Heart right ventricle (tissue), 16 donors: ENCODE data around the gene HINFP. TPM values are rescaled to one million over a fixed set of nuclear protein-coding genes. Genes with fewer than 3 reads are reported as not detected.

Source experiments
- ATAC-seq, 8 donors: fragments of 200-7000 bp; cut with Tn5 transposase; one replicate each; pipeline ENCODE4 v1.9.1; 2020; ENCODE audit warnings: mild to moderate bottlenecking in 8 of 8, moderate library complexity in 8 of 8, moderate number of reproducible peaks in 1 of 8
- DNase-seq, 2 donors: peaks; one replicate each; pipeline ENCODE4 v3.0.0-alpha.2; 2020
- H3K27ac ChIP-seq, 10 donors: fragments of 200-600 bp; sonication (generic) in 2 of 10; one replicate each; pipeline versions ENCODE4 v1.5.0 to v1.8.0; 2020 to 2022; ENCODE audit warnings: mild to moderate bottlenecking in 3 of 10
- H3K27me3 ChIP-seq, 7 donors: fragments of 200-600 bp; one replicate each; pipeline ENCODE4 v1.8.0; 2021 to 2022; ENCODE audit warnings: mild to moderate bottlenecking in 2 of 7
- H3K36me3 ChIP-seq, 9 donors: fragments of 200-600 bp; sonication (generic) in 1 of 9; one replicate each; pipeline versions ENCODE4 v1.5.0 to v1.8.0; 2020 to 2022; ENCODE audit warnings: mild to moderate bottlenecking in 2 of 9
- H3K4me1 ChIP-seq, 9 donors: fragments of 200-600 bp; sonication (generic) in 1 of 9; one replicate each; pipeline versions ENCODE4 v1.5.0 to v1.8.0; 2020 to 2022; ENCODE audit warnings: mild to moderate bottlenecking in 4 of 9
- H3K4me3 ChIP-seq, 10 donors: fragments of 200-600 bp; sonication (generic) in 2 of 10; one replicate each; pipeline versions ENCODE4 v1.5.0 to v1.8.0; 2020 to 2022; ENCODE audit warnings: mild to moderate bottlenecking in 7 of 10, moderate library complexity in 2 of 10
- H3K9me3 ChIP-seq, 11 donors: fragments of 200-600 bp in 10 of 11; sonication (generic) in 2 of 11; one replicate each; pipeline versions ENCODE4 v1.5.0 to v1.8.0; 2013 to 2022; ENCODE audit warnings: mild to moderate bottlenecking in 2 of 11, control low read depth in 1 of 11, moderate library complexity in 1 of 11
- CTCF ChIP-seq, 9 donors: fragments of 200-600 bp; sonication (generic) in 2 of 9; IDR thresholded peaks; one replicate each; pipeline versions ENCODE4 v1.5.0 to v1.8.0; 2021 to 2022; ENCODE audit warnings: antibody characterized with exemption in 9 of 9, mild to moderate bottlenecking in 5 of 9, moderate library complexity in 1 of 9
- WGBS, 2 donors: extraction: QIAGEN DNeasy Blood & Tissue Kit; methylation state at CpG; one replicate each; pipeline ENCODE4 v1.1.7; 2013; ENCODE audit warnings: inconsistent platforms in 1 of 2; 5-methylcytosine and 5-hydroxymethylcytosine counted together
- intact Hi-C, 10 donors: fragments of 100-400 bp; cut with DNase I; formaldehyde crosslinking; loops; one replicate each; pipeline versions ENCODE4 v1.11.1 to v1.14.2; 2022
- polyA plus RNA-seq, 2 donors: library from polyadenylated mRNA; stranded (reverse); fragments of 200-250 nt; gene quantifications; one replicate each; pipeline ENCODE4 v1.2.3, GENCODE V29; 2013
- total RNA-seq, 10 donors: library from RNA; stranded (reverse); fragmentation: NEBNext Ultra II Directional in 3 of 10; extraction: Animal tissue kit (Norgen Biotek cat#: 25700) in 3 of 10; gene quantifications; one replicate each; pipeline versions ENCODE4 v1.2.1 to v1.2.4, GENCODE V29; 2021 to 2023
- donor health status: Arrhythmogenic right ventricular cardiomyopathy.
- donor health status: ischemic (EF 13 %, LVEDD 7.1; RV severe dilation, severe dysfunction).
- donor health status: healthy with polysubstance abuse.
- donor health status: DM: no; HTN: yes; CAD: no.
- donor health status: DM: no; HTN: no; CAD: no.
- donor health status: ischemic (EF 25% LVEDD 6.9; RV normal size, moderate dysfunction).
- donor health status: ischemic (EF 25% LVEDD 5.7; RV mildly dilated, moderate dysfunction).
- donor health status: healthy.
- donor health status: DM: yes; HTN: yes; CAD: no.
- donor health status: Ischemic cardiomyopathy.
- donor health status: ischemic (EF 35%, LVEDD 5.7; RV mildly dilated, moderate dysfunction).
- donor health status: nonischemic (EF 11% LVEDD 7.7; RV severe dilation, severe dysfunction).
- donor health status: DM: yes; HTN: yes; CAD: no.
- donor health status: PGD.
- donor health status: ischemic (EF 29% LVEDD 5.4; RV normal size, mild dysfunction).
- donor health status: nonischemic (EF 23%, LVEDD 6.1; RV moderate dilation, normal function).

Gene HINFP
- total and polyA plus RNA-seq, 12 donors: 8.6 to 18.1 (median 11.5) TPM

- peaks cover 0 to 33% (median 3%) of the 10 kb centered on the region in 9 donors for H3K36me3 ChIP-seq
- intact Hi-C loops: no loop called here
- DNase-seq (no peak), ATAC-seq (no peak)
- H3K4me3 ChIP-seq: no peak overlapping the region
- H3K9me3 ChIP-seq: no peaks in the 10 kb centered on the region
- TF ChIP-seq CTCF (IDR thresholded peaks at IDR 0.05): no peak
- no peaks in the 10 kb centered on the region for H3K27me3 ChIP-seq
- 92 to 96% methylated on average over 2 of the region's 2 CpGs for WGBS, 2 donors
- no peak overlapping the region for H3K27ac ChIP-seq
- peaks cover 4 to 43% (median 20%) of the 10 kb centered on the region in 9 donors for H3K4me1 ChIP-seq
These were observed 33.6 kb upstream of the HINFP start for GRCh38 chr11:119087747-119088241.

GRCh38 chr11:119088406-119088805 lies 33.0 kb upstream of the HINFP start:
- no peaks in the 10 kb centered on the region for H3K27me3 ChIP-seq
- H3K9me3 ChIP-seq: no peaks in the 10 kb centered on the region
- no peak for ATAC-seq
- peaks cover 0 to 36% (median 3%) of the 10 kb centered on the region in 9 donors for H3K36me3 ChIP-seq
- 95 to 98% methylated on average over 9 of the region's 9 CpGs for WGBS, 2 donors
- peaks cover 7 to 49% (median 26%) of the 10 kb centered on the region in 9 donors for H3K4me1 ChIP-seq
- no peak for DNase-seq
- H3K27ac ChIP-seq: no peak overlapping the region
- no peak overlapping the region for H3K4me3 ChIP-seq
- no peak for TF ChIP-seq CTCF (IDR thresholded peaks at IDR 0.05)
- intact Hi-C loops: no loop called here

GRCh38 chr11:119089319-119089718 lies 32.1 kb upstream of the HINFP start:
- peaks cover 0 to 38% (median 3%) of the 10 kb centered on the region in 9 donors for H3K36me3 ChIP-seq
- H3K27ac ChIP-seq: no peak overlapping the region
- TF ChIP-seq CTCF (IDR thresholded peaks at IDR 0.05): no peak
- ATAC-seq (no peak), DNase-seq (no peak)
- H3K4me3 ChIP-seq: no peak overlapping the region
- intact Hi-C loops: no loop called here
- no peaks in the 10 kb centered on the region for H3K9me3 ChIP-seq
- 98 to 100% methylated on average over 1 of the region's 1 CpG for WGBS, 2 donors
- H3K4me1 ChIP-seq: peaks cover 13 to 55% (median 32%) of the 10 kb centered on the region in 9 donors
- H3K27me3 ChIP-seq: no peaks in the 10 kb centered on the region

- no peaks in the 10 kb centered on the region for H3K27me3 ChIP-seq
- no peak overlapping the region for H3K4me3 ChIP-seq
- ATAC-seq (no peak), DNase-seq (no peak)
- TF ChIP-seq CTCF (IDR thresholded peaks at IDR 0.05): no peak
- 70 to 76% methylated on average over 9 of the region's 9 CpGs for WGBS, 2 donors
- H3K4me1 ChIP-seq: peaks cover 10 to 49% (median 26%) of the 10 kb centered on the region in 9 donors
- H3K36me3 ChIP-seq: peaks cover 0 to 40% (median 3%) of the 10 kb centered on the region in 9 donors
- H3K9me3 ChIP-seq: no peaks in the 10 kb centered on the region
- intact Hi-C loops: loop anchor here in 3 of 10 donors (10.0 kb wide), 2 partner anchors 104 to 224 kb away; partner anchors contain the start of gene MCAM (in 1 of the 3)
- H3K27ac ChIP-seq: no peak overlapping the region
These were observed 30.2 kb upstream of the HINFP start for GRCh38 chr11:119091178-119091577.
